ENCODE results near the gene AACS.

AACS gene, protein sequence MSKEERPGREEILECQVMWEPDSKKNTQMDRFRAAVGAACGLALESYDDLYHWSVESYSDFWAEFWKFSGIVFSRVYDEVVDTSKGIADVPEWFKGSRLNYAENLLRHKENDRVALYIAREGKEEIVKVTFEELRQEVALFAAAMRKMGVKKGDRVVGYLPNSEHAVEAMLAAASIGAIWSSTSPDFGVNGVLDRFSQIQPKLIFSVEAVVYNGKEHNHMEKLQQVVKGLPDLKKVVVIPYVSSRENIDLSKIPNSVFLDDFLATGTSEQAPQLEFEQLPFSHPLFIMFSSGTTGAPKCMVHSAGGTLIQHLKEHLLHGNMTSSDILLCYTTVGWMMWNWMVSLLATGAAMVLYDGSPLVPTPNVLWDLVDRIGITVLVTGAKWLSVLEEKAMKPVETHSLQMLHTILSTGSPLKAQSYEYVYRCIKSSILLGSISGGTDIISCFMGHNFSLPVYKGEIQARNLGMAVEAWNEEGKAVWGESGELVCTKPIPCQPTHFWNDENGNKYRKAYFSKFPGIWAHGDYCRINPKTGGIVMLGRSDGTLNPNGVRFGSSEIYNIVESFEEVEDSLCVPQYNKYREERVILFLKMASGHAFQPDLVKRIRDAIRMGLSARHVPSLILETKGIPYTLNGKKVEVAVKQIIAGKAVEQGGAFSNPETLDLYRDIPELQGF
- long read RNA-seq, transcript AACS-201 (18 exons, 3,316 nt), result major isoform, 41 of 107 reads
- long read RNA-seq, partial matches to known transcripts, result 7 of 107 reads
- long read RNA-seq, other reads (novel, unspliced or antisense), result 59 of 107 reads

DNA sequence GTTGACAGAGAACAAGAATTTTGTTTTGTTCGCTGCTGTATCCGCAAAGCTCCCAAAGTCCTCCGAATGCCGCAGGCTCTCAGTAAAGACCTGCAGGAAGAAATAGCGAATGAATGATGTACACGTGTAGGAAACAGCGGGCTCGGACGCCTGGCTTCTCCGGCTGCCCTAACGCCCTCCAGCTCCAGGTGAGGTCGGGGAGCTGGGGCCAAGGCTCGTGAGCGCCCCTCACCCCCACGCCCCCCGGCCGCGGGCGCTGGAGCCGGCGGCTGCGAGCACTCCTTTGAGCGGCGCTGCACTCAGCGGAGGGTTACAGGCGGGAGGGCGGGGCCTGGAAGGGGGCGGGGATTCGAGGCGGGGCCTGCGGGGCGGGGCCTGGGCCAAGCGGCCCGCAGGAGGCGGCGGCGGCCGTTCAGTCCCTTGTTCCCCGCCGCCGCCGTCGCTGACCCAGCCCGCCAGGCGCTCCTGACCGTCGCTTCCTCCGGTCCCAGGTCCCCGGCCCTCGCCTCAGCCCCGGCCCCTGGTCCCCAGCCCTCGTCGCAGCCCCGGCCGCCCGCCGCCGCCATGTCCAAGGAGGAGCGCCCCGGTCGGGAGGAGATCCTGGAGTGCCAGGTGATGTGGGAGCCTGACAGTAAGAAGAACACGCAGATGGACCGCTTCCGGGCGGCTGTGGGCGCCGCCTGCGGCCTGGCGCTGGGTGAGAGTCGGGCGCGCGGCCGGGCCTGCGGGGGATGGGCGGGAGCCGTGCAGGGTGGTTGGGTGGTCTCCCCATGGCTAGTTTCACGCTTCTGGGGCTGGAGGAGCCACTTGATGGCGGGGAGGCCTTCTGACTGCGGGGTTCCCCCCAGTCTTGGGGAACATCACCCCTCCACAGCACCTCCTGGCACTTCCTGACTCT is at the start of gene AACS:
TSS of gene AACS (plus strand) at position 415 of the 898 bp plus-strand sequence. CDS start at position 565, 150 bp downstream.
- TF ChIP-seq POLR2AphosphoS5 (IDR thresholded peaks at IDR 0.05; ENCODE audit: low read depth), result no peak; the same call in 1 of the 2 replicates
- TF ChIP-seq, protein P1, sequence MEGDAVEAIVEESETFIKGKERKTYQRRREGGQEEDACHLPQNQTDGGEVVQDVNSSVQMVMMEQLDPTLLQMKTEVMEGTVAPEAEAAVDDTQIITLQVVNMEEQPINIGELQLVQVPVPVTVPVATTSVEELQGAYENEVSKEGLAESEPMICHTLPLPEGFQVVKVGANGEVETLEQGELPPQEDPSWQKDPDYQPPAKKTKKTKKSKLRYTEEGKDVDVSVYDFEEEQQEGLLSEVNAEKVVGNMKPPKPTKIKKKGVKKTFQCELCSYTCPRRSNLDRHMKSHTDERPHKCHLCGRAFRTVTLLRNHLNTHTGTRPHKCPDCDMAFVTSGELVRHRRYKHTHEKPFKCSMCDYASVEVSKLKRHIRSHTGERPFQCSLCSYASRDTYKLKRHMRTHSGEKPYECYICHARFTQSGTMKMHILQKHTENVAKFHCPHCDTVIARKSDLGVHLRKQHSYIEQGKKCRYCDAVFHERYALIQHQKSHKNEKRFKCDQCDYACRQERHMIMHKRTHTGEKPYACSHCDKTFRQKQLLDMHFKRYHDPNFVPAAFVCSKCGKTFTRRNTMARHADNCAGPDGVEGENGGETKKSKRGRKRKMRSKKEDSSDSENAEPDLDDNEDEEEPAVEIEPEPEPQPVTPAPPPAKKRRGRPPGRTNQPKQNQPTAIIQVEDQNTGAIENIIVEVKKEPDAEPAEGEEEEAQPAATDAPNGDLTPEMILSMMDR (IDR thresholded peaks at IDR 0.05; ENCODE audit: insufficient read depth, low read length), result no peak
- TF ChIP-seq GABPA (IDR thresholded peaks at IDR 0.05; ENCODE audit: low read depth), result no peak
- TF ChIP-seq SPI1 (IDR thresholded peaks at IDR 0.05; ENCODE audit: borderline replicate concordance, low read depth), result no peak
- TF ChIP-seq, protein P2, sequence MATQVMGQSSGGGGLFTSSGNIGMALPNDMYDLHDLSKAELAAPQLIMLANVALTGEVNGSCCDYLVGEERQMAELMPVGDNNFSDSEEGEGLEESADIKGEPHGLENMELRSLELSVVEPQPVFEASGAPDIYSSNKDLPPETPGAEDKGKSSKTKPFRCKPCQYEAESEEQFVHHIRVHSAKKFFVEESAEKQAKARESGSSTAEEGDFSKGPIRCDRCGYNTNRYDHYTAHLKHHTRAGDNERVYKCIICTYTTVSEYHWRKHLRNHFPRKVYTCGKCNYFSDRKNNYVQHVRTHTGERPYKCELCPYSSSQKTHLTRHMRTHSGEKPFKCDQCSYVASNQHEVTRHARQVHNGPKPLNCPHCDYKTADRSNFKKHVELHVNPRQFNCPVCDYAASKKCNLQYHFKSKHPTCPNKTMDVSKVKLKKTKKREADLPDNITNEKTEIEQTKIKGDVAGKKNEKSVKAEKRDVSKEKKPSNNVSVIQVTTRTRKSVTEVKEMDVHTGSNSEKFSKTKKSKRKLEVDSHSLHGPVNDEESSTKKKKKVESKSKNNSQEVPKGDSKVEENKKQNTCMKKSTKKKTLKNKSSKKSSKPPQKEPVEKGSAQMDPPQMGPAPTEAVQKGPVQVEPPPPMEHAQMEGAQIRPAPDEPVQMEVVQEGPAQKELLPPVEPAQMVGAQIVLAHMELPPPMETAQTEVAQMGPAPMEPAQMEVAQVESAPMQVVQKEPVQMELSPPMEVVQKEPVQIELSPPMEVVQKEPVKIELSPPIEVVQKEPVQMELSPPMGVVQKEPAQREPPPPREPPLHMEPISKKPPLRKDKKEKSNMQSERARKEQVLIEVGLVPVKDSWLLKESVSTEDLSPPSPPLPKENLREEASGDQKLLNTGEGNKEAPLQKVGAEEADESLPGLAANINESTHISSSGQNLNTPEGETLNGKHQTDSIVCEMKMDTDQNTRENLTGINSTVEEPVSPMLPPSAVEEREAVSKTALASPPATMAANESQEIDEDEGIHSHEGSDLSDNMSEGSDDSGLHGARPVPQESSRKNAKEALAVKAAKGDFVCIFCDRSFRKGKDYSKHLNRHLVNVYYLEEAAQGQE (IDR thresholded peaks at IDR 0.05; ENCODE audit: insufficient replicate concordance, low read depth), result no peak
- no peaks in the 10 kb centered on the region for H3K27me3 ChIP-seq (ENCODE audit: insufficient read depth, poor library complexity, severe bottlenecking)
- H3K4me3 ChIP-seq (replicated peaks; ENCODE audit: insufficient read depth, low read length), result peak within 1 kb of the TSS; percentile 78
- no peak within 1 kb of the TSS for H3K27ac ChIP-seq (replicated peaks)
- DNase-seq (ENCODE audit: low read depth in 1 of 2, low spot score in 1 of 2), result peak; percentile 43 to 59

DNA sequence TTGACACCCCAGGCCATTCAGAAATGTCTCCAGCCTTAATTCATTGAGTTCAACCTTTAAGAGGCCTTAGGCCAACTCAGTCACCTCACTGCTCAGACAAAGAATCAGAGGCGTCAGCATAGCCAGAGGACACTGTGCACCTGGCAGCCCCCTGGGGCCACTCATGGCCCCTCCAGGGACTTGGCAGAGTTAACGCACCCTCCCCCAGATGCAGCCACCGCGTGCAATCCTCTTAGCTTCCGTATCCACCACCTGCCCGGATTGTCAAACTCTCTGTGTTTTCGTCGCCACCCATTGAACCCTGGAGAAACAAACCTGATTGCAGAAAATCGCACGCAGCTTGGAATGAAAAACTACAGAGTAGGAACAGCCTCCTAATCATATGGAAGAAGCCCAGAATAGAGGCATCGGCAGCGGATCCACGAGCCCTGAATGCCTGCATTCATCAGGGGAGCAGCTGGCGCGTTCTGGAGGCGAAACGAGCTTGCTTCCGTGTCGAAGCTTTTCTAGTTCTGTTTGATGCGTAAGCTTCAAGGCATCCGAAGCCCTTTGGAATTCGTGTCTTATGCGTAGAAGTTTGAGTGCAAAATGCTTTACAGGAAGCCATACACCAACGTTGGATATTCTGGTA is 49.4 kb upstream of the AACS start:
- DNase-seq (ENCODE audit: low read depth in 1 of 2, low spot score in 1 of 2), result no peak
- Histone ChIP-seq H3K27ac (replicated peaks) (no peak overlapping the region), H3K27me3 (ENCODE audit: insufficient read depth, poor library complexity, severe bottlenecking) (no peaks in the 10 kb centered on the region), H3K4me3 (replicated peaks; ENCODE audit: insufficient read depth, low read length) (no peak overlapping the region)
- no peak for TF ChIP-seq SPI1 (IDR thresholded peaks at IDR 0.05; ENCODE audit: borderline replicate concordance, low read depth)
- TF ChIP-seq, protein P1 (IDR thresholded peaks at IDR 0.05; ENCODE audit: insufficient read depth, low read length), result no peak
- TF ChIP-seq GABPA (IDR thresholded peaks at IDR 0.05; ENCODE audit: low read depth), result no peak
- TF ChIP-seq, protein P2 (IDR thresholded peaks at IDR 0.05; ENCODE audit: insufficient replicate concordance, low read depth), result no peak
- no peak for TF ChIP-seq POLR2AphosphoS5 (IDR thresholded peaks at IDR 0.05; ENCODE audit: low read depth)

DNA sequence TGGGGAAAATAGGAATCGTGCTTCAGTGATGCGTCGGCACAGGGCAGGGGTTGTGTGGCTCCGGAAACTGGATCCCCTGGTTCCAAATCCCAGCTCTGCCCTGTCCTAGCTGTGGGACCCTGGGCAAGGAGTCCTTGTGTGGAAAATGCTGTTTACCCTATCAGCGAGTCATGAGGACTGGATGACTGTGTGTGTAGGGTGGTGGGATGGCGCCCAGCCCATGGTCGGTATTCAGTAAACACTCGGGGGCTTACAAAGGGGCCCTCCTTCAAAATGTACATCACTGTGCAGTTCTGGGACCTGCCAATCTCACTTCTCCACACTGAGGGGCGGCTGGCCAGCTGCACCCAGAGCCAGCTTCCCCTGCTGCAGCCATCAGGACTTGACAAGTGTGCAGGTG is 47.4 kb upstream of the AACS start:
- Histone ChIP-seq H3K27me3 (ENCODE audit: insufficient read depth, poor library complexity, severe bottlenecking) (no peaks in the 10 kb centered on the region), H3K27ac (replicated peaks) (no peak overlapping the region), H3K4me3 (replicated peaks; ENCODE audit: insufficient read depth, low read length) (no peak overlapping the region)
- DNase-seq (ENCODE audit: low read depth in 1 of 2, low spot score in 1 of 2), result no peak
- no peak for TF ChIP-seq SPI1 (IDR thresholded peaks at IDR 0.05; ENCODE audit: borderline replicate concordance, low read depth)
- TF ChIP-seq, protein P1 (IDR thresholded peaks at IDR 0.05; ENCODE audit: insufficient read depth, low read length), result no peak
- TF ChIP-seq GABPA (IDR thresholded peaks at IDR 0.05; ENCODE audit: low read depth), result no peak
- TF ChIP-seq, protein P2 (IDR thresholded peaks at IDR 0.05; ENCODE audit: insufficient replicate concordance, low read depth), result no peak
- no peak for TF ChIP-seq POLR2AphosphoS5 (IDR thresholded peaks at IDR 0.05; ENCODE audit: low read depth)

All from HL-60 (cell line).